DND-41 (cell line): ENCODE data around the gene TOP2B.

Experiments
- CTCF ChIP-seq: IDR thresholded peaks from 2 replicates; pipeline ENCODE4 v1.5.1; 2012; ENCODE audit warnings: borderline replicate concordance, low read length, moderate library complexity, mild to moderate bottlenecking; ENCODE audit not compliant: poor library complexity, severe bottlenecking; ENCODE audit errors: extremely low read depth
- EZH2 ChIP-seq: IDR thresholded peaks from 3 replicates; pipeline ENCODE4 v1.6.1; 2012; ENCODE audit warnings: borderline replicate concordance, low read depth, mild to moderate bottlenecking, moderate library complexity, low read length, inconsistent platforms; ENCODE audit not compliant: severe bottlenecking

GRCh38 chr3:25631989-25632388 lies 32.7 kb downstream of the TOP2B start:
- no peak for TF ChIP-seq CTCF
- no peak for TF ChIP-seq EZH2
